Sigmoid colon (tissue), 4 donors: ENCODE measurements around the gene CNKSR3.

ENCODE experiments used
- POLR2A ChIP-seq, 2 donors: fragments of 450-650 bp; IDR thresholded peaks; one replicate each; pipeline ENCODE4 v1.6.1; 2016; ENCODE audit warnings: antibody characterized with exemption in 2 of 2, mild to moderate bottlenecking in 2 of 2, moderate library complexity in 2 of 2
- POLR2AphosphoS5 ChIP-seq, 4 donors: sonication (generic); formaldehyde crosslinking; IDR thresholded peaks; one replicate each; pipeline ENCODE4 v1.6.1; 2017; ENCODE audit warnings: antibody characterized with exemption in 4 of 4
- TF ChIP-seq, protein P1 (sequence below), 4 experiments: fragments of 450-650 bp in 3 of 4; fragments of 200-600 bp in 1 of 4; IDR thresholded peaks; one replicate each; pipeline ENCODE4 v1.5.1; 2016 to 2019; ENCODE audit warnings: antibody characterized with exemption in 4 of 4, mild to moderate bottlenecking in 3 of 4, moderate library complexity in 2 of 4

DNA sequence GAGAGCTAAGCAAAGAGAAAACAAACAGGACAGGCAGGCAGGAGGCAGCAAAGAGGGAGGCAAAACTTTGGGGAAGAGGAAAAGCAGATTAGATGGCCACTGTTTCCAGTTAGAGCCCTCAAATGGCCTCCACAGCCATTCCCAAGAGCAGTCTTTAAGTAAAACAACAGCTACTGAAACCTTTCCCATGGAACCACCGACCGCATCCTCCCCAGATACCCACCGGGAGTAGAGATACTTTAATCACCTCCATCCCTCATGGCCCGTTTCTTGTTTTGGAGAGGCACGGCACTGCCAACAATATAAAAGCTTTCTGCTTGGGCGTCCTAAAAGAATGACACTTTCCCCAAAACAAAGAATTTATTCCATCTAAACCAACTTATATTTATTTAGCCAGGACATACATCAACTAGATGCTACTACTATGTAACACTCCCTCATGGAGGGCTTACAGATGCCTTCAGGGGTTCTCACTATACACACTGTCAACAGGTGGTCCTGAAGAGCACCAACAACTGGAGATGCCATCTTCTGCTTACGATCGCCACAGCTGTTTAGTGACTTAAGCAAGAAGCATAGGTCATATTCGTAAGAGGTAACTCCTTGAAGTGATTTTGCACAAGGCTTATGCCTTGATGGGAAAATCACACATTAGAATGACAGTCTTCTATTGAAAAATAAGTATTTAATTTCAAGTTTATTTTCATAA, 43.4 kb downstream of the CNKSR3 start:
- no peak for TF ChIP-seq POLR2A (IDR thresholded peaks at IDR 0.05)
- TF ChIP-seq, protein P1, sequence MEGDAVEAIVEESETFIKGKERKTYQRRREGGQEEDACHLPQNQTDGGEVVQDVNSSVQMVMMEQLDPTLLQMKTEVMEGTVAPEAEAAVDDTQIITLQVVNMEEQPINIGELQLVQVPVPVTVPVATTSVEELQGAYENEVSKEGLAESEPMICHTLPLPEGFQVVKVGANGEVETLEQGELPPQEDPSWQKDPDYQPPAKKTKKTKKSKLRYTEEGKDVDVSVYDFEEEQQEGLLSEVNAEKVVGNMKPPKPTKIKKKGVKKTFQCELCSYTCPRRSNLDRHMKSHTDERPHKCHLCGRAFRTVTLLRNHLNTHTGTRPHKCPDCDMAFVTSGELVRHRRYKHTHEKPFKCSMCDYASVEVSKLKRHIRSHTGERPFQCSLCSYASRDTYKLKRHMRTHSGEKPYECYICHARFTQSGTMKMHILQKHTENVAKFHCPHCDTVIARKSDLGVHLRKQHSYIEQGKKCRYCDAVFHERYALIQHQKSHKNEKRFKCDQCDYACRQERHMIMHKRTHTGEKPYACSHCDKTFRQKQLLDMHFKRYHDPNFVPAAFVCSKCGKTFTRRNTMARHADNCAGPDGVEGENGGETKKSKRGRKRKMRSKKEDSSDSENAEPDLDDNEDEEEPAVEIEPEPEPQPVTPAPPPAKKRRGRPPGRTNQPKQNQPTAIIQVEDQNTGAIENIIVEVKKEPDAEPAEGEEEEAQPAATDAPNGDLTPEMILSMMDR (IDR thresholded peaks at IDR 0.05), result no peak
- no peak for TF ChIP-seq POLR2AphosphoS5 (IDR thresholded peaks at IDR 0.05)
